BLaER1 (cell line): ENCODE results near the gene KAT14.
"Not testable (repeated sequence)": the region's sequence is repeated elsewhere in the genome, so short reads cannot be mapped to it uniquely, and the experiment has no call there.

ENCODE experiments used
- H3K27ac ChIP-seq: shearing (Covaris generic); formaldehyde crosslinking; 2 replicates; pipeline ENCODE4 v1.8.1; 2022
- H3K27me3 ChIP-seq: shearing (Covaris generic); formaldehyde crosslinking; 2 replicates; pipeline ENCODE4 v1.8.1; 2022
- H3K36me3 ChIP-seq: shearing (Covaris generic); formaldehyde crosslinking; 2 replicates; pipeline ENCODE4 v1.8.1; 2022
- H3K4me1 ChIP-seq: shearing (Covaris generic); formaldehyde crosslinking; 2 replicates; pipeline ENCODE4 v1.8.1; 2022
- H3K4me2 ChIP-seq: shearing (Covaris generic); formaldehyde crosslinking; 2 replicates; pipeline ENCODE4 v1.8.1; 2022
- H3K4me3 ChIP-seq: shearing (Covaris generic); formaldehyde crosslinking; 2 replicates; pipeline ENCODE4 v1.8.1; 2022
- H3K9ac ChIP-seq: shearing (Covaris generic); formaldehyde crosslinking; 2 replicates; pipeline ENCODE4 v1.8.1; 2022
- H3K9me3 ChIP-seq: shearing (Covaris generic); formaldehyde crosslinking; 2 replicates; pipeline ENCODE4 v1.8.1; 2022
- H4K20me1 ChIP-seq: shearing (Covaris generic); formaldehyde crosslinking; 2 replicates; pipeline ENCODE4 v1.8.1; 2022
- Cebpa-rat ChIP-seq: shearing (Covaris generic); IDR thresholded peaks from 2 replicates; pipeline ENCODE4 v1.8.1; 2022

Gene KAT14

DNA sequence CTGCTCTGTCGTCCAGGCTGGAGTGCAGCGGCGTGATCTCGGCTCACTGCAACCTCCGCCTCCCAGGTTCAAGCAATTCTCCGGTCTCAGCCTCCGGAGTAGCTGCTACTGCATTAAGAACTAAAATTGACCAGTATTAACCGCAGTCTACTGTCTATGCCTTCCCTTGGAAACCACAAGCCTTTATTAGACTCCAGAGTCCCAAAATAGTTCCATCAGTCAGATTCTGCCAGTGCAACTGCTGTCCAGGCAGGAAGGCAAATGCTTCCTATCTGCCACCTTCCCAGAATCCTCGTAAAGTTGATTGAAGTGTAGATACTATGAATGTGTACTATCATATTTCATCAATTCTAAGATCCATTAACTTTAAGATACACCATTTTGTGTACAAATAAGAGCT, 16.7 kb downstream of the KAT14 start:
- H3K4me2 ChIP-seq, result peak overlapping the region; percentile 74
- H3K9ac ChIP-seq, result no peak overlapping the region
- H3K27me3 ChIP-seq, result no peaks in the 10 kb centered on the region
- peak overlapping the region; percentile 28 for H3K27ac ChIP-seq
- peaks cover 69% of the 10 kb centered on the region for H3K36me3 ChIP-seq
- H3K4me3 ChIP-seq, result peak overlapping the region; percentile 47
- no peaks in the 10 kb centered on the region for H3K9me3 ChIP-seq
- no peaks in the 10 kb centered on the region for H4K20me1 ChIP-seq
- peaks cover 39% of the 10 kb centered on the region for H3K4me1 ChIP-seq
- TF ChIP-seq Cebpa-rat, result no peak

DNA sequence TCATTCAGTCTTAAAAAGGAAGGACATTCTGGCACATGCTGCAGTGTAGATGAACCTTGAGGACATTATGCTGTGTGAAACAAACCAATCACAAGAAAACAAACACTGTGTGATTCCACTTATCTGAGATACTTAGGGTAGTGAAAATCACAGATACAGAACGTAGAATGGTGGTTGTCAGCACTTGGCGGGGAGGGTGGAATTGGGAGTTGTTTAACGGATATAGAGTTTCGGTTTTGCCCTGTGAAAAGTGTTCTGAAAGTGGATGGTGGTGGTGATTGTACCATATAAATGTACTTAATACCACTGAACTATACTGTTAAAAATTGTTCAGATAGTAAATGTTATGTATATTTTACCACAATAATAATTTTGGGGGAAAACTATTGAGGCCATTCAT, 18.4 kb downstream of the KAT14 start:
- no peaks in the 10 kb centered on the region for H3K27me3 ChIP-seq
- H4K20me1 ChIP-seq, result no peaks in the 10 kb centered on the region
- no peak overlapping the region for H3K9ac ChIP-seq
- H3K4me2 ChIP-seq, result no peak overlapping the region
- H3K4me1 ChIP-seq, result peaks cover 39% of the 10 kb centered on the region
- H3K9me3 ChIP-seq, result no peaks in the 10 kb centered on the region
- no peak overlapping the region for H3K4me3 ChIP-seq
- H3K36me3 ChIP-seq, result peaks cover 69% of the 10 kb centered on the region
- H3K27ac ChIP-seq, result no peak overlapping the region
- no peak for TF ChIP-seq Cebpa-rat

DNA sequence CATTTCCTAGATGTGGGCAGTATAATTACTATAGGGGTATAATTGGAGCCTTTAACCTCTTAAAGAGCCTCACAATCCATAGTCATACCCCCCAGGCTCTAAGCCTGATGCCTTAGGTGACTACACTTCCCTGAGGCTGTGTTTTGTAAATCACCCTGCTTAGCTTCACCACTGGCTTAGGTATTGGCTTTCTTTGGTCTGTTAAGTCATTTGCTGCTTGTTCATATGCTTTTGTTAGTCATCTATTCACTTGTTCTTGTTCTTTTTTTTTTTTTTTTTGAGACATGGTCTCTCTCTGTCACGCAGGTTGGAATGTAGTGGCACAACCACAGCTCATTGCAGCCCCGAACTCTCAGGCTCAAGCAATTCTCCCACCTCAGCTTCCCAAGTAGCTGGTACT, 26.7 kb downstream of the KAT14 start:
- peaks cover 83% of the 10 kb centered on the region for H3K36me3 ChIP-seq
- peaks cover 24% of the 10 kb centered on the region for H4K20me1 ChIP-seq
- H3K27me3 ChIP-seq, result no peaks in the 10 kb centered on the region
- H3K4me2 ChIP-seq, result peak overlapping the region; percentile 78
- no peak overlapping the region for H3K9ac ChIP-seq
- no peak for TF ChIP-seq Cebpa-rat
- no peak overlapping the region for H3K27ac ChIP-seq
- no peak overlapping the region for H3K4me3 ChIP-seq
- peaks cover 33% of the 10 kb centered on the region for H3K4me1 ChIP-seq
- no peaks in the 10 kb centered on the region for H3K9me3 ChIP-seq

DNA sequence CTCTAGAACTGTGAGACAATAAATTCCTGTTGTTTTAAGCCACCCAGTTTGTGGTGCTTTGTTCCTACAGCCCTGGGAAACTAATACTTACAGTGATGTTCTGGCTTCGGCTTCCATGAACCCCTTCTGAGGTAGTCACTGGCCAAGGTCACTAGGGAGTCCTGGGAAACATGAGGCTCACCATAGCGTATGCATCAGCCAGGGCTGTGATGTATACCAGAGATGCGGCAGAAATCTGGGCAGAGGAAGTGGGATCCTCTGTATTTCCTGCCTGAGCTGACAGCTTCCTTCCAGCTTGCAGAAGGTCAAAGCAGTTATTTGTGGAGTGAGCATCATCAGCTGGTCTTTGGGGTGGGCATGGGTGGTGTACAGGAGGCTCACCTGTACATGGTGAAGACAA, 27.9 kb downstream of the KAT14 start:
- H3K9me3 ChIP-seq, result no peaks in the 10 kb centered on the region
- H4K20me1 ChIP-seq, result peaks cover 24% of the 10 kb centered on the region
- peaks cover 84% of the 10 kb centered on the region for H3K36me3 ChIP-seq
- H3K27me3 ChIP-seq, result no peaks in the 10 kb centered on the region
- H3K9ac ChIP-seq, result peak overlapping the region; percentile 57
- peak overlapping the region; percentile 78 for H3K4me2 ChIP-seq
- H3K27ac ChIP-seq, result peak overlapping the region; percentile 52
- H3K4me3 ChIP-seq, result no peak overlapping the region
- TF ChIP-seq Cebpa-rat, result no peak
- H3K4me1 ChIP-seq, result peaks cover 33% of the 10 kb centered on the region

DNA sequence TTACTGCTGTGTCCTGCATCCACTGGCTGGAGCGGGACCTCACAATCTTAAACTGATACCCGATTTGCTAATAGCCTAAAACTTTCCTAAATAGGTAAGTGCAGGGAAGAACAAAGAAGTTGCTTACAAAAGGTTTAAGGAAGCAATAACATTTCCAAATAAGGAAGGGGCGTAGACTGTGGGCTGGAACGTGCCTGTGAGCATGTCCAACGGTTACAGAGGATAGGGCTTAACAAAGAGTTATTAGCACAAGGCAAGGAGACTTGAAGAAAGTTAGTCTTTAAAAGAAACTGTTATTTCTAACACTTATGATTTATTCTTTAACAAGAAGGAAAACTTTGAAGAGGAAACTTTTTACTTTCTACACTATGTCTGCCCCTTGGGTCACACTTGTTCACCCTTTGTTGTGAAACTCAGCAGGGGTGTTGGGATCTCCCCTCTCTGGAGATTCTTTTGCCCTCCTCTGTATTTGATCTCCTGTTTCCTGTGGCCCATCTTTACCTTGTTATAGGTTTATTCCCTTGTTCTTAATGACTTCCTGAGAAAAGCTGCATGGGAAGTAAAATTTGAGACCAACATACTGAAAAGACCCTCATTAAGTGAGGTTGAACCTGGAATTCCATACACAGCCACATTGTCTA, 28.7 kb downstream of the KAT14 start:
- Histone ChIP-seq H3K27me3 (no peaks in the 10 kb centered on the region), H3K9ac (no peak overlapping the region), H3K4me3 (no peak overlapping the region), H3K4me1 (peaks cover 33% of the 10 kb centered on the region), H3K27ac (no peak overlapping the region), H3K36me3 (peaks cover 84% of the 10 kb centered on the region), H4K20me1 (peaks cover 24% of the 10 kb centered on the region), H3K4me2 (peak overlapping the region; percentile 78), H3K9me3 (no peaks in the 10 kb centered on the region)
- TF ChIP-seq Cebpa-rat, result no peak

DNA sequence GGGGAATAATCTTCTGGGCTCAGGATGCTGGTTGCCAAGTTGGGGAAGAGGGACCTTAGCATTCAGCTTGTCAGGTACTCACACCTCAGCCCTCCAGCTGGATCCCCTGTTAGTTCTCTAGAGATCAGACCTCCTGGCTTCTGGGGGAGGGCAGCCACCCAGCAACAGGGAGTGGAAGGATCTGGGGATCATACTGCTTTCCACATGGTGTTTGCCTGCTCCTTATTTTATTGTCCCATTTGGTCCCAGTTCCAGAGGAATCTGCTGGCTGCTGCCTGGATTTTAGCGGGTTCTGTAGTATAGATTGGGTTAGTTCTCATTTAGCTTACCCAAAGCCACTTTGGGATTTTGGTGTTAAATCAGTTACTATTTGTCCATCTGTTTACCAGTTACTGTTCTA, 29.3 kb downstream of the KAT14 start:
- Histone ChIP-seq H3K36me3 (peaks cover 83% of the 10 kb centered on the region), H3K9me3 (no peaks in the 10 kb centered on the region), H3K27ac (no peak overlapping the region), H3K9ac (no peak overlapping the region), H3K4me1 (peaks cover 33% of the 10 kb centered on the region), H3K4me3 (no peak overlapping the region), H3K4me2 (peak overlapping the region; percentile 78; the same call in 1 of the 2 replicates), H4K20me1 (peaks cover 24% of the 10 kb centered on the region), H3K27me3 (no peaks in the 10 kb centered on the region)
- TF ChIP-seq Cebpa-rat, result no peak

DNA sequence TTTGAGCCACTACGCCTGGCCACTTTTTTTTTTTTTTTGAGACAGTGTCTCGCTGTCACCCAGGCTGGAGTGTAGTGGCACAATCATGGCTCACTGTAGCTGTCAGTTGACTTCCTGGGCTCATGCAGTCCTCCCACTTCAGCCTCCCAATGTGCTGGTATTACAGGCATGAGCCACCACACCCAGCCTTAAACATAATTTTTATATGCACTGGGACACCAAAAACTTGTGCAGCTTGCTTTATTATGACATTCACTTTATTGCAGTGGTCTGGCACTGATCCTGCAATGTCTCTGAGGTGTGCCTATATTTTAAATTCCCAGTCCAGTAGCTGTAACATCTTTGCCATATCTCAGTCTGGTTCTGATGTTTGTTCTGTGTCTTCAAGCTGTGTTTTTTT, 34.7 kb downstream of the KAT14 start:
- no peak overlapping the region for H3K27ac ChIP-seq
- H3K4me2 ChIP-seq, result no peak overlapping the region
- H3K27me3 ChIP-seq, result no peaks in the 10 kb centered on the region
- peaks cover 84% of the 10 kb centered on the region for H3K36me3 ChIP-seq
- H3K9me3 ChIP-seq, result peaks cover 2% of the 10 kb centered on the region; the same call in 1 of the 2 replicates
- no peak overlapping the region for H3K4me3 ChIP-seq
- H3K4me1 ChIP-seq, result no peaks in the 10 kb centered on the region
- no peak overlapping the region for H3K9ac ChIP-seq
- TF ChIP-seq Cebpa-rat, result no peak
- peaks cover 7% of the 10 kb centered on the region; the same call in 1 of the 2 replicates for H4K20me1 ChIP-seq

DNA sequence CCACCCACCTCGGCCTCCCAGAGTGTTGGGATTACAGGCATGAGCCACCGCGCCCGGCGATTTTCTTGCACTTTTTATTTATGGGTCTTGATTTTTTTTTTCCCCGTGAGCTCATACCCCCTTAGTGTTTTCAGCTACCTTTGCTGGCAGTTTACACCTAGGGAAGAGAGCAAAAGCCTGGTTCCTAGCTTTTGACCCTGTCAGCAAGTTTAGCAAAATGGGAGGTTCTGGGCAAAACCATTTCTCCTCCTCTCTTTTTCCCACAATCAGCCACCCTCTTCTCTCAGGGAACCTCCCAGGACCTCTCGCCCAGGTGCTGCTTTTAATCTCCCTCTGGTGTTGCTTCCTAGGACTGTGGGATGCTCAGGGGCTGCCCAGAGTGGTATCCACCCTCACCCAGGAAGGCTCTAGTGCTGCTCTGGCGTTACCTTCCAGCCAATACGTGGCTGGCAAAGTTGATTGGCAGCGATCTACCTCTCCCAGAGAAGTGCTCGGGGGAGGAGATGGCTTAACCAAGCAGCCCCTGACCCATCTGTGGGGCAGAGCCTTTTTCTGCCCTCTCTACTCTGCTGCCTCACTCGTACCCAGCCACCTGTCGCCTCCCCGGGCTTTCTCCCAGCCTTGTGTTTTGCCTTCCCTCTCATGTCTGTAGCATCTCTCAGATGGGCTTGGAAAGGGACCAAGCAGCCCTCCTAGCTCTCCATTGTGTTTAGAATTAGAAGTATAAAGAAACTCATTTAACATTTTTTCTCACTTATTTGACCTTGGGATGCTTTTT, 37.4 kb downstream of the KAT14 start:
- no peak overlapping the region for H3K27ac ChIP-seq
- peaks cover 7% of the 10 kb centered on the region; the same call in 1 of the 2 replicates for H4K20me1 ChIP-seq
- H3K4me1 ChIP-seq, result no peaks in the 10 kb centered on the region
- H3K27me3 ChIP-seq, result no peaks in the 10 kb centered on the region
- no peak for TF ChIP-seq Cebpa-rat
- H3K4me2 ChIP-seq, result no peak overlapping the region
- H3K4me3 ChIP-seq, result no peak overlapping the region
- peaks cover 25% of the 10 kb centered on the region for H3K9me3 ChIP-seq
- H3K9ac ChIP-seq, result no peak overlapping the region
- peaks cover 98% of the 10 kb centered on the region for H3K36me3 ChIP-seq

DNA sequence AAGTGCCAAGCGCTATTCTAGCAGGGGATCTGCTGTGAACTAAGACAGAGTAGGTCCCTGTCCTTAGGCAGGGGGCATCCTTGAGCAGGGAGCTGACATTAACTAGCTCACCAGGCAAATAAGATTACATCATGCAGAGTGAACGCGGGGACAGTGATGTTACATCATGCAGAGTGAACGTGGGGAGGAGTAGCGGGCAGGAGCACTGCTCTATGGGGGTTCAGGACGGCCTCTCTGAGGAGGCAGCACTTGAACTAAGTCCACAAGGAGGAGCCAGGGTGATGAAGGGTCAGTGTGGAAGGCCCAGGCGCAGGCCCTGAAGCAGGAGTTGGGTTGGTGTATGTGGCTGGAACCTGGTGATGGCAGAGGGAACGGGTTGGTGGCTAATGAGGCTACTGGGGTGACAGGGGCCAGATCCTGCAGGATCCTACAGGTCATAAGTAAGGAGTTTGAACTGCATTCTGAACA, 38.7 kb downstream of the KAT14 start:
- H3K4me1 ChIP-seq, result no peaks in the 10 kb centered on the region
- H3K9ac ChIP-seq, result no peak overlapping the region
- no peaks in the 10 kb centered on the region for H3K27me3 ChIP-seq
- H3K36me3 ChIP-seq, result peaks cover 98% of the 10 kb centered on the region
- H4K20me1 ChIP-seq, result peaks cover 7% of the 10 kb centered on the region; the same call in 1 of the 2 replicates
- H3K27ac ChIP-seq, result no peak overlapping the region
- no peak overlapping the region for H3K4me2 ChIP-seq
- peaks cover 32% of the 10 kb centered on the region for H3K9me3 ChIP-seq
- no peak for TF ChIP-seq Cebpa-rat
- no peak overlapping the region for H3K4me3 ChIP-seq

DNA sequence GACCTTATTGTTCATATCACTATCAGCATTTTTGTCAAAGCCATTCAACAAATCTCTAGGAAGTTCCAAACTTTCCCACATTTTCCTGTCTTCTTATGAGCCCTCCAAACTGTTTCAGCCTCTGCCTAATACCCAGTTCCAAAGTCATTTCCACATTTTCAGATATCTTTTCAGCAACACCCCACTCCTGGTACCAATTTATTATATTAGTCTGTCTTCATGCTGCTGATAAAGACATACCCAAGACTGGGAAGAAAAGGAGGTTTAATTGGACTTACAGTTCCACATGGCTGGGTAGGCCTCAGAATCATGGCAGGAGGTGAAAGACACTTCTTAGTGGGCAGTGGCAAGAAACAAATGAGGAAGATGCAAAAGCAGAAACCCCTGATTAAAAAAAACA, 42.7 kb downstream of the KAT14 start:
- not testable (repeated sequence) for H3K4me2 ChIP-seq, H3K27ac ChIP-seq, H3K27me3 ChIP-seq, H3K4me3 ChIP-seq, H4K20me1 ChIP-seq, H3K9ac ChIP-seq, H3K4me1 ChIP-seq
- Histone ChIP-seq H3K36me3 (peaks cover 99% of the 10 kb centered on the region), H3K9me3 (peaks cover 32% of the 10 kb centered on the region)
